K562 (cell line): ENCODE measurements around the gene SHISA5.

ENCODE experiments used
- MYBL2 ChIP-seq, 2 experiments: fragments of 450-650 bp in 1 of 2; sonication (generic) in 1 of 2; formaldehyde crosslinking in 1 of 2; IDR thresholded peaks; 2 replicates each; pipeline versions ENCODE4 v1.6.1 to v1.8.1; 2017 to 2022; ENCODE audit warnings: borderline replicate concordance in 1 of 2, inconsistent platforms in 1 of 2, low read depth in 1 of 2, mild to moderate bottlenecking in 1 of 2, missing genetic modification reagents in 1 of 2, moderate library complexity in 1 of 2
- POLR2AphosphoS5 ChIP-seq: IDR thresholded peaks from 2 replicates; pipeline ENCODE4 v1.6.1; 2011; ENCODE audit warnings: mild to moderate bottlenecking, low read depth, low read length, moderate library complexity; ENCODE audit not compliant: control insufficient read depth, insufficient read depth

- TF ChIP-seq POLR2AphosphoS5 (no peak), MYBL2 (IDR thresholded peaks at IDR 0.05; ENCODE audit: low read depth) (no peak), MYBL2 (CRISPR knock-in tag; IDR thresholded peaks at IDR 0.05; ENCODE audit: borderline replicate concordance) (no peak)
These were observed 24.1 kb upstream of the SHISA5 start for GRCh38 chr3:48528048-48528447.
